Fibroblast of the aortic adventitia (primary cell): ENCODE measurements around the gene TRIM3. TPM values are rescaled to one million over a fixed set of nuclear protein-coding genes. Genes with fewer than 3 reads are reported as not detected.
A peak's percentile ranks its signal among the peaks of the same experiment; 100 is the strongest.

Experiments
- DNase-seq: peaks from one replicate; pipeline ENCODE4 v3.0.0-alpha.2; 2010; ENCODE audit warnings: low read depth
- H3K4me3 ChIP-seq: 2 replicates; pipeline ENCODE4 v1.5.1; 2011; ENCODE audit warnings: low read depth, mild to moderate bottlenecking, control low read depth, low read length, moderate library complexity
- CTCF ChIP-seq: IDR thresholded peaks from 2 replicates; pipeline ENCODE4 v1.5.1; 2011; ENCODE audit warnings: mild to moderate bottlenecking, low read length, control low read depth, inconsistent platforms; ENCODE audit not compliant: insufficient read depth
- total RNA-seq: library from RNA; depleted of rRNA; stranded (reverse); fragments of >200 nt; gene quantifications from 2 replicates; pipeline ENCODE4 v1.2.3, GENCODE V29; 2012; ENCODE audit warnings: low replicate concordance

The TRIM3 gene
- total RNA-seq, 1 donor = 18.9 TPM

DNA sequence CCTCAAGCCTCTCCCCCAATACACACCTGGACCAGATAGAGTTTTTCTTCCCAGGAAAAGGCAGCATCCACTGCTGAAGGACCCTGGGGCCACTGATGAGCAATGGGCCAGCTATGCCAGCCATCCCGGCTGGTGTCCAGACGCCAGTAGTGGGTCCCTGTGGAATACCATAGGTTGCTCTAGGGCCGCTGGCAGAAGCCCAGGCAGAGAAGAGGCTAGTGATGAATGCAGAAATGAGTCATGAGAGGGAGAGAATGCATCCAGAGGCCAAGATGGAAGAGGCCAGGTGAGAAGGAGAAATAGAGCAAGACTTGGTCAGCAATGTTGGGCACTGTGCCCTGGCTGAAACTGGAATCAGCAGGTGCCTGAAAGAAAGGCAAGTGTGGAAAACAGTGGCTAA lies 41.9 kb downstream of the TRIM3 start:
- no peak for TF ChIP-seq CTCF
- DNase-seq = peak; percentile 78
- H3K4me3 ChIP-seq = no peak overlapping the region

DNA sequence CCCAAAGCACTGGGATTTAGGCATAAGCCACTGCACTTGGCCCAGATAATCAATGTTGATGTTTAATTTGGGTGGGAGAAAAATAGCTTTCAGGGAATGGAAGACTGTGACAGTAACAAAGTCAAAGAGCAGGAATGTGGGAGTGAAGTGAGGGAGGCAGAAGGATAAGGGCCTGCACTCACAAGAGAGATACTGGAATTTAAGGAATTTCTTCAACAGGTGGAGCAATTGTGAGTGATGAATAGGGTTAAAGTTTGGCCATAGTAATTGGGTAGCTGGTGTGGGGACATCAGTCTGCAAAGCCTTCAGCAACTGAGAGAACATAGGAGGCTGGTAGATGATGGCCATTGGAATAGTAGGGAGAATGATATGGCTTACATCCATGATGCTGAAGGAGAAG lies 46.2 kb downstream of the TRIM3 start:
- DNase-seq = no peak
- H3K4me3 ChIP-seq = no peak overlapping the region
- TF ChIP-seq CTCF = no peak

GRCh38 chr11:6420677-6421076 lies 53.1 kb downstream of the TRIM3 start:
- TF ChIP-seq CTCF = no peak
- no peak for DNase-seq
- no peak overlapping the region for H3K4me3 ChIP-seq

DNA sequence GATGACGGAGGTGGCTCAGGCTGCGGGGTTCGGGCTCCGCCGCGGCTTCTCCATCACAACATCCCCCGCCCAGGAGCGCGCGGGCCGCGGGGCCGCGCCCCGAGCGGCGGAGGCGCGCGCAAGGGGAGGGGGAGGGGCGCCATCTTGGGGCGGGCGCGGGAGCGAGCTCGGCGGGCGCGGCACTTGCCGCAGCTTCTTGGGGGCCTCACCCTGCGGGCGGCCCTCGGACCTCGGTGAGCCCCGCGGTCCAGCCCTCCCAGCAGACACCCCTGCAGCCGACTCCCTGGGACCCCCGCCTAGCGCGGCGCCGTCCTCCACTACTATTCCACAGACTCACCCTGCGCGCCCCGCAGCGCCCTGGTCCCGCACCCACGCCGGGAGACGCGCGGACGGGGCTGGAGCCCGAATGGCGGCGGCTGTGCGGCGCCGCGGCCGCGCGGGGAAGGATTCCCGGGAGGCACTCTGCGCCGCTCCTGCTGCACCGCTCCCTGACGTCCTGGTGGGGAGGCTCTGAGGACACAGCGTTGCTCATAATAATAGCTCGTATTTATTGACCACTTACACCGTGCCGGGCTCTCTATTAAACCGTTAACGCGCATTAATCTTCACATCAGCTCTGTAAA lies 54.6 kb downstream of the TRIM3 start, which contains the start of gene APBB1:
Gene APBB1, minus strand, starts transcription at position 86 of the 623 bp plus-strand sequence. CDS start 7,747 bp downstream, outside the sequence.
- peak; percentile 18 for TF ChIP-seq CTCF
- DNase-seq = peak; percentile 47
- peak within 1 kb of the TSS; percentile 80 for H3K4me3 ChIP-seq

DNA sequence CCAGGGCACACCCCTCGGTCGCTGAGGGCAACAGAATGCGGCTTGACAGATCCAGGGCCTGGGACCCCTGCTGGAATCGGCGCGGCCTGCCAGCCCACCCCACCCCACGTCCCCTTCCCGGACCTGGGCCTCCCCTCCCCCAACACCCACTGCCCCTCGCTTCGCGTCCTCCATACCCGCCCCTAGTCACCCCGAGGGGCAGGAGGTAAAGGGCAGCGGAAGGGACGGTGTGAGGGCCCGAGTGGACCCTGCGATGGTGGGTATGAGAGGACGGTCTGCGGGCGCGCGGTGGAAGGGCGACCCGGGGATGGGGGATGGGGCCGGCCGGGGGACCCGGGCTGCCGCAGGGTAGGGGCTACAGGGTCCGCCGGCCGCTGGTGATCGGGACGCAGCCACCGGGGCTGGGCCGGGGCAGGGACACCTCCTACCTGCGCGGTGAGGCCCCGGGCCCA lies 55.2 kb downstream of the TRIM3 start:
- TF ChIP-seq CTCF = no peak
- no peak for DNase-seq
- peak overlapping the region; percentile 80 for H3K4me3 ChIP-seq

DNA sequence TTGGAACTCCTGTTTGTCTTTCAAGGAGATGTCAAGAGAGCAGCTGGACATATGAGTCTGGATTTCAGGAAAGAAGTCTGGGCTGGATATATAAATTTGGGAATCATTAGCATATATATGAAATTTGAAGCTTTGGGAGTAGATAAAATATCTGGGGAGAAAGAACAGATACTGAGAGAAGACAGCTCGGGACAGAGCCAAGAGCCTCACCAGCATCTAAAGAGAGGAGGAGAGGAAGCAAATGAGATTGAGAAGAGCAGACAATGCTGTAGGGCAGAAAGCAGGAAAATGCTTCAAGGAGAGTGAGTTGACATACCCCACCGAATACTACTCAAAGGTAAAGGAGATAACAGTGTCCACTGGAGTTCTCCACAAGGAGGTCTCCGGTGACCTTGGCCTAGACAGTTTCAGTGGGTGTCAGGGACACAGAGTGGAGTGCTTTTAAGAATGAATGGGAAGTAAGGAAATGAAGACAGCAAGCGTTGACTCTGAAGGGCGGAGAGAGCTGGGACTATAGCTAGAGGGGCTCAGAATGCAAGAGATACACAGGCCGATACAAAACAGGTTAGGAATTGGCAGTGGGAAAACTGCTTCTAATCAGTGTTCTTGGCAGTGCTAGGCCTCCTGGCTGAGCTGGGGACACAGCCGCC lies 55.7 kb downstream of the TRIM3 start:
- peak; percentile 22 for DNase-seq
- H3K4me3 ChIP-seq = peak overlapping the region; percentile 80
- TF ChIP-seq CTCF = no peak
